HG03108 (cell line): ENCODE data around the gene CA4.
A peak's percentile ranks its signal among the peaks of the same experiment; 100 is the strongest.
"Not testable (repeated sequence)": the region's sequence is repeated elsewhere in the genome, so short reads cannot be mapped to it uniquely, and the experiment has no call there.

Experiments
- ATAC-seq: cut with Tn5 transposase; IDR thresholded peaks from one replicate; pipeline ENCODE4 v1.9.1; 2021; ENCODE audit warnings: moderate library complexity; ENCODE audit not compliant: unreplicated experiment

The CA4 gene

DNA sequence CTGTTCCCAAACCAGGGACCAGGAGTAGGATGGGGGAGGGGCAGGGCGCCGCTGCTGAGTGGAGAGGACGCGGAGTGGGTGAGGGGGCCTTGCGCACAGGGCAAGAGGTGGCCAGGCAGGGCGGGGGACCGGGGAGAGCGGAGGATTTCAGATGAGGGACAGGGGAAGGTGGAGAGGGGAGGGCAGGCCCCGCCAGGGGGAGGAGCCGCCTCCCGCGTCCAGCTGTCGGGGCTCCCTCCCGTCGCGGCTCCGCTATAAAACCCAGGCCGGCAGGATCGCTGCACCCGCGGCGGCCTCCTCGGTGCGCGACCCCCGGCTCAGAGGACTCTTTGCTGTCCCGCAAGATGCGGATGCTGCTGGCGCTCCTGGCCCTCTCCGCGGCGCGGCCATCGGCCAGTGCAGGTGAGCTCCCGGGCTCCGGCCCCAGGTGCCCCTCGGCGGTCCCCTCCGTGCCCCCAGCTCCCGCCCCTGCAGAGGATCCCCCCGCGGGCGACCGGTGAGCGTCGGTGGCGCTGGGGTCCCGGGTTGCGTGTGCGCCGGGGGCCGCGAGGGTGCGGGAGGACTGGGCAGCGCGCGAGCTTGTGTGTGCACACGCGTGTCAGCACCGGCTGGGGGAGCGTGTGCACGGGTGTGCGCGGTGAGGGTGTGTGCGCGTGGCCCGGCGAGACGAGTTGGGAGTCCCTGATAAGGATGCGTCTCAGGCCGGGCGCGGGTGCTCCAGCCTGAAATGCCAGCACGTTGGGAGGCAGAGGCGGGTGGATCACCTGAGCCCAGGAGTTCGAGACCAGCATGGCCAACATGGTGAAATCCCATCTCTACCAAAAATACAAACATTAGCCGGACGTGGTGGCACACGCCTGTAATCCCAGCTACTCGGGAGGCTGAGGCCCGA is at the start of gene CA4:
TSS of gene CA4 (plus strand) at position 283 of the 892 bp plus-strand sequence. CDS start at position 345, 62 bp downstream.
- ATAC-seq = no peak

DNA sequence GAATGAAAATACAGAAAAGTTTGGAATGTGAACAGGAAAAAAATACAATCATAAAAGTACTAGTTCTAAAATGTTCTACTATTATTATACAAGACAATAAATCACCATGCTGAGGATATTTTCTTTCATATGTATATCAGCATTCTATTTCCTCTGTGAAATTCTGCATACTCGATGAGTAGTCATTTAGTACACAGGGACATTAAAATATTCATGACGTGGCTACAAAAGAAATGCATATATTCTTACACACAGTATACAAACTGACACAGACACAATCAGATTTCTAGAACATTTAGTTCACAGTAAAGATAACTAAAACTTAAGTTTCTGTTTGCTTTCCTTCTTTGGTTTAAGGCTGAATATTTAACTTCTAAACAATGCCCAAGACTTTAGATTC is 49.2 kb upstream of the CA4 start:
- not testable (repeated sequence) for ATAC-seq

- not testable (repeated sequence) for ATAC-seq
Measured at GRCh38 chr17:60102015-60102631, 47.6 kb upstream of the CA4 start.

DNA sequence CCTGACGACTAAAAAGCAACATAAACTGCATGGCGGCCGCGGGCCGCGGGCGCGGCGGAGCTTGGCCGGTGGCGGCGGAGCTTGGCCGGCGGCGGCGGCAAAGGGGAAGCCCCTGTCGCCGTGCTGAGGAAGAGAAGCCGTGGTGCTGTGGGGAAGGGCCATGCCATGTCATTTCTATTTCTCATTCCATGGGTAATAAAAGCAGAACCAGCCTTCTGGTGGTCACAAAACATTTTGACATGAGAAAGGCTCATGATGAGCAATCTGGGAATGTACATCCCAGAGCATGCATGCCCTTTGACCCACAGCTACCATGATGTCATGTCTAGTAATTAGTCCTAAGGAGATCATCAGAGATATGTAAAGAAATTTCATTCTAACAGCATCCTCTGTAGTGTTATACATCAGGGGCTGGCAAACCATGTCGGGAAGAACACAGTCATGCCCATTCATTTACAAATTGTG is 47.1 kb upstream of the CA4 start:
- ATAC-seq = peak; percentile 69

GRCh38 chr17:60103957-60104356 is 45.8 kb upstream of the CA4 start:
- no peak for ATAC-seq

DNA sequence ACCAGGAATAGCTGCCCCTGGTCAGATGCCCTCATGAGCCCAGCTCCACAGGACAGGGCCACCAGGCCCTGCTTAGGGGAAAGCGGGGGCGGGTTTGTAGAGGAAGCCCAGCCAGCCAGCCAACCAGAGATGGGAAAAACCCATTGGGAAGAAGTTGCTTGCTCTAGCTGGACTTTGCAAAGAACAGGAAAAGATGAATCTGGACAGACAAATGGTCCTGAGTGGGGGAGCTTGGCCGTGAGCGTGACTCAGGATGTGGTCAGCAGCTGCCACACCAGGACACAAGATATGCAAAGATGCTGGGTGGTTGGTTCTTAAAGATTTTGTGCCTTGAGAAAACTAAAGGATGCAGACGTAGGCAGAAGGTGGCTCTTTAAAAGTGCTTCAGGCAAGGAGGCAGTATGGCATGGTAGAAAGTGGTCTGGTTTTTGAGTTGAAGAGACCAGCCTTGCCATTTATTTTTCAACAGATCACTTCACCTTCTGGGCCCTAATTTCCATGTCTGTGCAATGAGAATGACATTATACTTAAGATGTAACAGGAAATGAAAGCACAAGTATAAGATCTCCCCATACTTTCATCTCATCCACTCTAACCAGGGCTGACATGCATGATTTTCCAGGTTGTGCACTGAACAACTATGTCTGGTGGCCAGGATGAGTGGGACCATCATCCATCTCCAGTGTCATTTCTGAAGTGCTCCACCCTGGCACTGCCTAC is 43.3 kb upstream of the CA4 start:
- no peak for ATAC-seq

GRCh38 chr17:60107526-60108257 is 42.1 kb upstream of the CA4 start:
- no peak for ATAC-seq

DNA sequence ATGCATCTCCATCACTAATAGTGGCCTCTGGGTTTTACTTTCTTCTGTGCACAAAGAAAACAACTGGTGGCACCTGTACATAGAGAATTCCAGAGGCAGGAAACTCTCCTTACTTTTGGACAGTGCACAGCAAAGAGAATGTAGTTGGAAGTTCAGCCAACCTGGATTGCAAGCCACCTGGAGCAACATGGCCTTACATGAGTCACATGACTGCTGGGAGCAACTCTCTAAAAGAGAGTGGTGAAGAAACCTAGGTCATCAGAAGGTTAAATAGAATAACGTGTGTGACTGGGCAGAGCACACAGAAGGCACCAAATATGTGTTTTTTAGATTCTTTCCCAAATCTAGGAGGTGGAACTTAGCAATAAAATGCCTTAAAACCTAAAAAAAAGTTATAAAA is 41.5 kb upstream of the CA4 start:
- ATAC-seq = not testable (repeated sequence)

- ATAC-seq = no peak
Measured at GRCh38 chr17:60108712-60109111, 41.1 kb upstream of the CA4 start.

- ATAC-seq = no peak
Measured at GRCh38 chr17:60109161-60109560, 40.6 kb upstream of the CA4 start.

DNA sequence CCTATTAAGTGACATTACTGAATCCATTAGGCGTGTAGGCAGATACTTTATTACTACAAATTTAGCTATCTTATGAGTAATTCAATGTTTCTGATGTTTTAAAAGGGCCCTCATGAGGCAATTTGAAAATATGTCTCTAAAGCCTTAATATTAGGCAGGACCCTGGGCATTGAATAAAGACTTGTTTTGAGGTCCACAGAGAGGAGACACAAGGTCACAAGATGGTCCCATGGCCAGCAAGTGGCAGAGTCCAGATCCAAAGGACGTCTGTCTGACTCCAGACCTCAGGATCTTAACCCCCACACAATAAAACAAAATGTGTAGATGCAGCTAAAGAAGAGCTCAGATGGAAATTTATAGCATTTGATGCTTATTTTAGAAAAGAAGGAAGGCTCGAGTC is 39.2 kb upstream of the CA4 start:
- ATAC-seq = no peak

DNA sequence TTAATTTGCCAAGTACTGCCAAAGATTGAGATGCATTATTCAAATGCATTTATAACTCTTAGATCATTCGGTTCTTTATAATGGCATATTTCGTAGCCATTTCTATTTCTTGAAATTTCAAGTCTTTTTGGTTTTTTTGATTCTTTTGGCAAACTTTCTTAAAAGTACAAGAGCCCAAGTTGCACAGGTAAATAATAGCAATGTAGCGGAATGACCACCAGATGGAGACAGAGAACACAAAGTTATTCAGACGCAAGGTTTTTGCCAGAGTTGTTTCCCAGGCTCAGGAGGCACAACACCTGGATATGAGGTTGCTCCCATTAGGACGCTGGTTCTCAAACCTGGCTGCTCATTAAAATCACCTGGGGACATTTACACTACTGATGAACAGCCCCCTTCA is 38.1 kb upstream of the CA4 start:
- ATAC-seq = not testable (repeated sequence)

GRCh38 chr17:60115364-60115763 is 34.4 kb upstream of the CA4 start:
- ATAC-seq = not testable (repeated sequence)

- ATAC-seq = not testable (repeated sequence)
Measured at GRCh38 chr17:60116196-60116595, 33.6 kb upstream of the CA4 start.

DNA sequence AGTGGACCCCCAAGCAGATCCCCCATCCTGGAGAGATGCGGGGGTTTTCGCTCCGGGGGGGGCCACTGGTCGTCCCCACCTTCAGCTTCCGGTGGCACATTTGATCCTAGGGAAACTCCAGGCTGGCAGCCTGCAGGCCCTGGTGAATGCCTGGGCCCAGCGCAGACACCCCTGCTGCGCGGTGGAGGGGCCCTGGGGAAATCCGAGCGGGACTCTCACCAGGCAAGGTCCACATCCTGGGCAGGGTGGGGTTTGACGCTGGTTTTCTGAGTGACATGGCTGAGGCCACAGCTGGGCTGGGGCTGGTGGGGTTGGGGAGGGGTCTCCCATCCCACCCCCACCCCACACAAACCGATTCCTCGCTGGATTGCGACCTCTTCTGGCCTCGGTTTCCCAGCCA is 30.6 kb upstream of the CA4 start:
- not testable (repeated sequence) for ATAC-seq

GRCh38 chr17:60119807-60120748 is 29.7 kb upstream of the CA4 start:
- not testable (repeated sequence) for ATAC-seq

DNA sequence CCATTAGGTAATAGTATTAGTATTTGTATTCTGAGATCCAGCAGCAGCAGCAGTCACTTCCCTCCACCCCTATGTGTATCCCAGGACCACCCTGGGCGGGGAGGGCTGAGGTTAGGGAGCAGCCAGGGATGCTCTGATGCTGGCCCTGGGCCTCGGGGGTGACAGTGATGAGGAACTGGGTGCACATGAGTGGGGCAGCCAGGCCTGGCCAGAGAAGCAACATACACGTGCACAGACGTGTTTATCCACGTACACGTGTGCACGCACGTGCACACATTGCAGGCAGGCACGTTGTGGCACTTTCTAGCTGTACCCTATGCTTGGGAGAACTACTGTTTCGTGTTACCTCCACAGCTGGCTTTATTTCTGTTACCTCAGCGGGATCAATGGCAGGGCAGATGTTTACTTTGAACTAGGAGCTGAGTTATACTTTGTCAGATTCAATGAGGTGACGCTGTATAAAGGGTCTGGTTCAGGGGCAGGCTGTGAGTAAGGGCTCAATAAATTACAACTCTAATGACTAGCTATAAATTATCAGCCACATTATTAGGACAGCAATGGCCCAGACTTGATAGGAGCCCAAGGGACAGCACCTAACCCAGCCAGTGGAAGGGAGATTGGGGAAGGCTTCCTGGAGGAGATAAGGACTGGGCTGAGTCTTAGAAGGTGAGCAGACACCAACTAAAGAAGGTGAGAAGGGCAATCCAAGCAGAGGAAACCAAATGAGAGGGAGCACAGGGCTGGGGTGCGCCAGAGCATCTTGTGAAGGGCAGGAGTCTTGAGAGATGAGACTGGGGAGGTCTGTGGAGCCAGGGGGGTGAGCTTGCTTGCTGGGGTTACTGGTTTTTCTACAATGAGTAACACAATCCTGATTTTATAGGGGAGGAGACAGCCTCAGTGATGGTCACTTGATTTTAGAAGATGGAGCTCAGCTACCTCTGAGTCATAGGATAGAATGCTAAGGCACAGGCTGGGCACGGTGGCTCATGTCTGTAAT is 22.4 kb upstream of the CA4 start:
- no peak for ATAC-seq

GRCh38 chr17:60128171-60128859 is 21.5 kb upstream of the CA4 start:
- ATAC-seq = no peak
